Iris pigment epithelial cell (primary cell): ENCODE measurements around the gene FUOM.
"Not testable (repeated sequence)": the region's sequence is repeated elsewhere in the genome, so short reads cannot be mapped to it uniquely, and the experiment has no call there.

Experiments
- DNase-seq: peaks from one replicate; pipeline ENCODE4 v3.0.0-alpha.2; 2011; ENCODE audit warnings: low read depth

Gene FUOM

GRCh38 chr10:133388236-133388972 is 30.6 kb upstream of the FUOM start:
- no peak for DNase-seq

DNA sequence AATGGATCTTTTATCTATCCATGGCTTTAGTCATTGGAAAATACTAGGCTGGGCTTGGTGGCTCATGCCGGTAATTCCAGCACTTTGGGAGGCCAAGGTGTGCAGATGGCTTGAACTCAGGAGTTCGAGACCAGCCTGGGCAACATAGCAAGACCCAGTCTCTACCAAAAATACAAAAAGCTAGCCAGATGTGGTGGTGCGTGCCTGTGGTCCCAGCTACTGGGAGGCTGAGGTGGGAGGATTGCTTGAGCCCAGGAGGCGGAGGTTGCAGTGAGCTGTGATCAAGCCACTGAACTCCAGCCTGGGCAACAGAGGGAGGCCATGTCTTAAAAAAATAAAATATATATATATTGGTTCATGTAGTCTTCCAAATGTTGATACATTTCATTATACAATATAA is 29.1 kb upstream of the FUOM start:
- not testable (repeated sequence) for DNase-seq

DNA sequence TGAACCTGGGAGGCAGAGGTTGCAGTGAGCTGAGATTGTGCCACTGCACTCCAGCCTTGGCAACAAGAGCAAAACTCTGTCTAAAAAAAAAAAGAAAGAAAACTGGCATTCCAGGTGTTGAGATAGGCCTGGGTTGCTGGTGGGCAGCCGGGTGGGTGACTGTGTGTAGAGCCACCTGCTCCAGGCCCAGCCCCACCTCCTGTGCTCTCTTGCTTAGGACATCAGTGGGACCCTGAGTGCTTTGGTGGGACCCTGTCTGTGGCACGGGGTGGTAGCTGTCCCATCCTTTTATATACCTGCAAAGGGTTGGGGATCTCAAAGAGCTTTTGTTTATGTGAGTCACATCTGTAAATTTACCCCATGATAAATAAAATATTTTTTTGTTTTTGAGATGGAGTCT is 27.4 kb upstream of the FUOM start:
- no peak for DNase-seq

GRCh38 chr10:133384071-133384470 is 26.3 kb upstream of the FUOM start:
- DNase-seq = no peak

DNA sequence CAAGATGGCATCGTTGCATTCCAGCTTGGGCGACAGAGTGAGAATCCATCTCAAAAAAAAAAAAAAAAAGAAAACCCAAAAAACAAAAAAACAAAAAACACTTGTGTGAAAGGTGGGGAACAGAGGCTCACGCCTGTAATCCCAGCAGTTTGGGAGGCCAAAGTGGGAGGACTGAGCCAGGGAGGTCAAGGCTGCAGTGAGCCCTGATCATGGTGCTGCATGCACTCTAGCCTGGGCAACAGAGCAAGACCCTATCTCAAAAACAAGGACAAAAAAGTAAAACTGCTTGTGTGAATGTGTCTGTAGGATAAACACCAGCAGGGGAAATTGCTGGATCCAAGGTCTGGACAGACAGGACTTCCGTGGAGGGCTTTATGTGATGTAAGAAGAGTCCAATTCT is 25.7 kb upstream of the FUOM start:
- DNase-seq = no peak

DNA sequence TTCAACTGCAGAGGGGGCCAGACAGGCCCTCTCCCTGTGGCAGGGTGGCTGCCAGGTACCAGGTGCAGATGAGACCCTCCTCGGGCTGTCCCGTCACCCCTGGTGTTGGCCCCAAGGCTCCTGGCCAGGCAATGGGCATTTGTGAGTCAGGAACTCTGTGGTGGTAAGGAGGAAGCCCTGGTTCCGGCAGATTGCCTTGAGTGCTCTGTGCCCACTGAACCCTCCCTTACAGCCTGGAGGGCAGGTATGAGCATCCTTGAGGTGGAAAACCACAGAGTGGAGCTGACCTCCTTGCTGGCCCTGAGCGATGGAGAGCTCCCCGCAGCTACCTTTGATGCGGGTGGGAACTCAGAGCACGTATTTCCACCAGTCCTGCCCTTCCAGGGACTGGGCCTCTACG is 23.2 kb upstream of the FUOM start:
- DNase-seq = no peak

DNA sequence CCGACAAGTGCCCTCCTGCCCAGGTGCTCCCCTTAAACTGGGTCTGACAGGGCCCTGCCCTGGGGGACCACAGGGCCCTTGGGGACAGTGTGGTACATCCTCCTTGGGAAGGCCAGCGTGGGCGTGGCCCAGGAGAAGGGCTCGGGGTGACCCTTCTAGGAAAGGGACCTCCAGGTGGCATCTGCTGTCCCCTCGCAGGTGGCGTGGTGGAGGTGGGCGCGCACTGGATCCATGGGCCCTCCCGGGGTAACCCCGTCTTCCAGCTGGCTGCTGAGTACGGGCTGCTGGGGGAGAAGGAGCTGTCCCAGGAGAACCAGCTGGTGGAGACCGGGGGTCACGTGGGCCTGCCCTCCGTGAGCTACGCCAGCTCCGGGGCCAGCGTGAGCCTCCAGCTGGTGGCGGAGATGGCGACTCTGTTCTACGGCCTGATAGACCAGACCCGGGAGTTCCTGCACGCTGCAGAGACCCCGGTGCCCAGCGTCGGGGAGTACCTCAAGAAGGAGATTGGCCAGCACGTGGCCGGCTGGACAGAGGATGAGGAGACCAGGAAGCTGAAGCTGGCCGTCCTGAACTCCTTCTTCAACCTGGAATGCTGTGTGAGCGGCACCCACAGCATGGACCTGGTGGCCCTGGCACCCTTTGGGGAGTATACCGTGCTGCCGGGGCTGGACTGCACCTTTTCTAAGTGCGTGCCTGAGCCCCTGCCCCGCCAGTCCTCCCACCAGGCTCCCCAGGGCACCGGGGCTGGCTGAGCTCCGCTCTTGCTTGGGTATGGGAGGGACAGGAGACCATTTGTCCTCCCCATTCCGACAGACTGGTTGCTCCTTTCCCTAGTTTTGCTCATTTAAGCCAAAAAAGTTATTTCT is 22.2 kb upstream of the FUOM start:
- no peak for DNase-seq

DNA sequence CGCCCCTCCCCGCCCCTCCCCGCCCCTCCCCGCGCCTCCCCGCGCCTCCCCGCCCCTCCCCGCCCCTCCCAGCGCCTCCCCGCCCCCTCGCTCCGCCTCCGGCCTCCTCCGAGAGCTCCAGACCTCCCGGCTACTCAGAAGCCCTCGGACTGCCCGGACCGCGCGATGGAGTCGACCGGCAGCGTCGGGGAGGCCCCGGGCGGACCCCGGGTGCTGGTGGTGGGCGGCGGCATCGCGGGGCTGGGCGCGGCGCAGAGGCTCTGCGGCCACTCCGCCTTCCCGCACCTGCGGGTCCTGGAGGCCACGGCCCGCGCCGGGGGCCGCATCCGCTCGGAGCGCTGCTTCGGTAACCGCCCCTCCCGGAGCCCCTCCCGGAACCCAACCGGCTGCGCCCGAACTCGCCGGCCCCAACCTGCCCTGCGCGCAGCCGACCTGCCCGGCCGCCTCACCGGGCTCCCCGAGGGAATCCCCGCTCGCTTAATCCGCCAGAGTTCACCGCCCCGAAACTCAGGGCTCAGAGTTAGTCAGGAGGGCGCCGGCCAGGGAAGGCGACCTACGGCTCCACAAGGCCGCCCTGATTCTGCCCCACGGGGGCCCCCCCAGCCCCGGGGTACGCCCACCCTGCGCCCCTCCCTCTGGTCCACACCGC is 21.5 kb upstream of the FUOM start, which contains the start of gene PAOX:
PAOX (plus strand) TSS at position 111 of the 649 bp plus-strand sequence; CDS start at position 166, 55 bp downstream.
- peak; percentile 55 for DNase-seq

DNA sequence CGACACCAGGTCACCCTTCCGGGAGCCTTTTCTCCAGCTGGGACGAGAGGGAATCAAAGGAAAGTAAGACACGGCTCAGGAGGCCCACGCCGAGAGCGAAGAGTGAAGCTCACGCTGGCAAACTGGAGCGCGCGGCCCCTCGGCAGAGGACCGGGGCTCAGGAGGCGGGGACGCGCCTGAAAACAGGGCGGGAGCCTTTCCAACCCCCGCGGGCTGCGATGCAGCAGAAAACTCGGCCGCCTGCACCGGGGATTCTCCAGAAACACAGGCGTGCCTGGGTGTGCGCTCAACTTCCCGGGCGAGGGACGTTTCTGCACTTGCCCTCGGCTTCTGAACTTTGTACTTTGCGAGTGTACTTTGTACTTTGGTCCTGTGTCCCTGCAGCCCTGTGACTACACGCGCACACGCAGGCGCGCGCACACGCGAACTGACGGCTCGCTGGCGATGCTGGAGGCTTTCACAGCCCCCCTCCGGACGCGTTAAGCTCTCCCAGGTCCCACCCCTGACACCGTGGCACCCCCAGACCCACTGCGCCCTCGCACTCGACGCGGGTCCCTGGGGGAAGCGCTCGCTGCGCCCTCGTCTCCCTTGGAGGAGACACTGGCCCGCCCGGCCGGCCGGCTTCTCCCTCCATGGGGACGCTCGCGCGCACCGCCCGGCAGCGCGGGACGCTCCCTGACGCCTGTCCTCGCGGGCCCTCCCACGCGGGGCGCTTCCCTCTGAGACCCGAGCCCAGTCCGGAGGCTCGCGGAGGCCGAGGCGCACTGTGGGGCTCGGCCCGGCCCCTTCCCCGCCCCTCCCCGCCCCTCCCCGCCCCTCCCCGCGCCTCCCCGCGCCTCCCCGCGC is 20.7 kb upstream of the FUOM start:
- DNase-seq = peak; percentile 53

DNA sequence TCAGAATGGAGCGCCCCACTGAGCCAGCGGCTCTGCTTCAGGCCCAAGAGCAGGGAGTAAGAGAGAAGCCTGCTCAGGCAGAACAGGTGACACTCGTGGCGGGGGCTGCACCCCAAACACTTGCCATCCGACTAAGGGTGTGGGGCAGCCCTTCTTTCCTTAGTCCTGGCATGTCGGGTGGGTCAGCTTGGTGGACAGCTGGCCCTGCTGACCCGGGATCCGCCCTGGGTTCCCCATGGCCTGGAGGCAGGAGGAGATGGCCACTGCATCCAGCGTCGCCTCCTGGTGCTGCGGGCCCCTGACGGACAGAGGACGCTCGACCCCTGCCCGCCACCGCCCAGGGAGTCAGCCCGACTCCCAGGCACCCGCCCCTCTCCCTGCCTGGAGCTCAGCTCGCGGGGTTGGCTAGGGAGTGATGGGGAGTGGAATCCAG is 20.0 kb upstream of the FUOM start:
- no peak for DNase-seq

GRCh38 chr10:133377025-133377817 is 19.4 kb upstream of the FUOM start:
- no peak for DNase-seq

- DNase-seq = not testable (repeated sequence)
Measured at GRCh38 chr10:133376183-133376582, 18.4 kb upstream of the FUOM start.

DNA sequence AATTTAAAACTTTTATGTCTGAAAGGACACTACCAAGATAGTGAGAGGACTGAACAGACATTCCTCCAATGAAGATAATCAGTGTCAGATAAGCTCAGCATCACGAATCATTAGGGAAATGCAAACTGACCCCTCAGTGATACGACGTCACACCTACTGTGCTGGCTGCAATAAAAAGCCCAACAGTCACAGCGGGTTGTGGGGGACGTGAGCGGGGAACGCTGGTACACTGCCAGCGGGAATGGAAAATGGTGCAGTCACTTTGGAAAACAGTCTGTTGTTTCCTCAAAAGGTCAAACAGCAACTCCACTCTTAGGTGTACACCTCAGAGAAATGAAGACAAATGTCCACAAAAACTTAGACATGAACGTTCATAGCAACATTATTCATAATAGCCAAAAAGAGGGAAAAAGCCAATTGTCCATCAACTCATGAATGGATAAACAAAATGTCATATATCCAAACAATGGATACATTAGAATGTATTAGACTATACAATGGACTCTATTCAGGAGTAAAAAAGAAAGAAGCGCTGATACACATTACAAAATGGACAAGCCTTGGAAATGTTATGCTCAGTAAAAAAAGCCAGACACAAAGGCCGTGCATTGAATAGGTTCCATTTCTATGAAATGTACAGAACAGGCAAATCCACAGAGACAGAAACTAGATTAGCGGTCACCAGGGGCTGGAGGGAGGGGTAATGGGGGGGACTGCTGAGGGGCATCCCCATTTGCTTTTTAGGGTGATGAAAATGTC is 17.7 kb upstream of the FUOM start:
- no peak for DNase-seq

- DNase-seq = peak; percentile 87
Measured at GRCh38 chr10:133373174-133374090, 15.6 kb upstream of the FUOM start, which contains the start of gene ECHS1. Gene ECHS1 (minus strand): TSS chr10:133373354. CDS start chr10:133373333, 21 bp downstream.

- no peak for DNase-seq
Measured at GRCh38 chr10:133372507-133372906, 14.7 kb upstream of the FUOM start.

DNA sequence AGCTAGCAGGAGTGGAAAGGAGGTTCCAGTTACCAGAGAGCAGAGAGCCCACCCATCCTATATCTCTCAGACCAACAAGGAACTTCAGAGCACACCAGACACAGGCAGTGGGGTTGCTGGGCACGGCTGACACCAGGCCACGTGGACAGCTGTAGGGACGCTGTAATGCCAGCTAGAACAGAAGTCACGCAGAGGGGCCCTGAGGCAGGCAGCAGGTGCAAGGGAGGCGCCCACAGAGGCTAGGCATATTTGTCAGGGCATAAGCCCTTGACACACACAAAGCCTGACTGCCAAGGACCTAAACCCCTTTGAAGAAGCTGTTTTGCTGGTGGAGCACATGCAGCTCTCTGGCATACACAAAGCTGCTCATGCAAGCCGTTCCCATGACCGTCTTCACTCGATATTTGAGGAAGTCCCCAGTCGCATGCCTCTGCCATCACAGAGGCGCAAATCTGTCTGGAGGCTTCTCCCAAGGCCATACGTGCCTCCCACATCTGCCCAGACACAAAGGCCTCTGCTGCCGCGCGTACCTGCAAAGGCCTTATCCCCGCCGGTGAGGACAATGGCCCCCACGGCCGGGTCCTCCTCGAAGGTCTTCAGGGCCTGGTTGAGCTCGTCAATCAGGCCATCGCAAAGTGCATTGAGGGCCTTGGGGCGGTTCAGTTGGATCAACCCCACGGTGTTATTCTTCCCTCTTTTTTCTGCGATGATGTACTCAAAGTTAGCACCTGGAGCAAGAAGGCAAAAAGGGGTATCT is 12.4 kb upstream of the FUOM start:
- DNase-seq = no peak

GRCh38 chr10:133368153-133368552 is 10.3 kb upstream of the FUOM start:
- DNase-seq = no peak

DNA sequence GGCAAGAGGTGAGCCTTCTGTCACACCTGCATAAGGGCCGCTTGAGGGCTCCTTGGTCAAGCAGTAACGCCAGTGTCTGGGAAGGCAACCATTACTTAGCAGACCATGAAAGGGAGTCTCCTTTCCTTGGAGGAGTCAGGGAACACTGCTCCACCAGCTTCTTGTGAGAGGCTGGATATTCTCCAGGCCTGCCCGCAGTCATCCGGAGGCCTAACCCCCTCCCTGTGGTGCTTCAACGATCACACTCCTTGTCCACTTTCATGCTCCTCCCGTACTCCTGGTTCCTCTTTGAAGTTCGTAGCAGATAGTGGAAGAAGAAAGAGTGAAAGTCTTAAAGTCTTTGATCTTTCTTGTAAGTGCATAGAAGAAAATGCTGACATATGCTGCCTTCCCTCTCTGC is 9.6 kb upstream of the FUOM start:
- not testable (repeated sequence) for DNase-seq
